Ishikawa (cell line): ENCODE measurements around the gene EFHC1.

Experiments
- CREB1 ChIP-seq: IDR thresholded peaks from 2 replicates; pipeline ENCODE4 v1.6.1; 2012; ENCODE audit warnings: low read depth
- EP300 ChIP-seq: IDR thresholded peaks from 2 replicates; pipeline ENCODE4 v1.6.1; 2012; ENCODE audit warnings: borderline replicate concordance
- MAX ChIP-seq: IDR thresholded peaks from 2 replicates; pipeline ENCODE4 v1.6.1; 2012
- TCF12 ChIP-seq: IDR thresholded peaks from 2 replicates; pipeline ENCODE4 v1.6.1; 2012; ENCODE audit warnings: low read depth

GRCh38 chr6:52390361-52390727 lies 29.8 kb upstream of the EFHC1 start:
- no peak for TF ChIP-seq EP300
- TF ChIP-seq CREB1: no peak
- TF ChIP-seq TCF12: no peak
- no peak for TF ChIP-seq MAX
